Muscle layer of colon (tissue), 2 donors: ENCODE results near the gene PARD3B.

Experiments
- H3K27ac ChIP-seq: one replicate; pipeline ENCODE4 v1.7.0; 2013; ENCODE audit warnings: low read depth, mild to moderate bottlenecking, low read length, moderate library complexity
- H3K27me3 ChIP-seq, 2 donors: one replicate each; pipeline ENCODE4 v1.7.0; 2013; ENCODE audit warnings: low read length in 2 of 2, mild to moderate bottlenecking in 2 of 2; ENCODE audit not compliant: insufficient read depth in 2 of 2, control insufficient read depth in 1 of 2
- H3K36me3 ChIP-seq: one replicate; pipeline ENCODE4 v1.7.0; 2013; ENCODE audit warnings: mild to moderate bottlenecking, low read length; ENCODE audit not compliant: insufficient read depth
- H3K4me1 ChIP-seq: one replicate; pipeline ENCODE4 v1.7.0; 2013; ENCODE audit warnings: mild to moderate bottlenecking, low read length; ENCODE audit not compliant: insufficient read depth
- H3K4me3 ChIP-seq, 2 donors: one replicate each; pipeline ENCODE4 v1.7.0; 2013; ENCODE audit warnings: low read length in 2 of 2, low read depth in 1 of 2, mild to moderate bottlenecking in 1 of 2, moderate library complexity in 1 of 2
- H3K9ac ChIP-seq: one replicate; pipeline ENCODE4 v1.7.0; 2013; ENCODE audit warnings: low read length
- H3K9me3 ChIP-seq: one replicate; pipeline ENCODE4 v1.7.0; 2013; ENCODE audit warnings: mild to moderate bottlenecking, low read length
- donor health status: abdominal sarcoma.
- donor health status: Adenocarcinoma of cecum.

The PARD3B gene

GRCh38 chr2:205130111-205130829 lies 585.0 kb downstream of the PARD3B start:
- Histone ChIP-seq H3K4me1 (no peaks in the 10 kb centered on the region), H3K9me3 (no peaks in the 10 kb centered on the region), H3K36me3 (peaks cover 9% of the 10 kb centered on the region), H3K4me3 (no peak overlapping the region), H3K27ac (no peak overlapping the region), H3K27me3 (no peaks in the 10 kb centered on the region), H3K9ac (no peak overlapping the region)

GRCh38 chr2:205133544-205133943 lies 588.3 kb downstream of the PARD3B start:
- no peak overlapping the region for H3K9ac ChIP-seq
- H3K36me3 ChIP-seq = no peaks in the 10 kb centered on the region

GRCh38 chr2:205138735-205139134 lies 593.5 kb downstream of the PARD3B start:
- Histone ChIP-seq H3K4me1 (no peaks in the 10 kb centered on the region), H3K9me3 (no peaks in the 10 kb centered on the region), H3K9ac (no peak overlapping the region), H3K27me3 (no peaks in the 10 kb centered on the region), H3K4me3 (no peak overlapping the region), H3K27ac (no peak overlapping the region), H3K36me3 (no peaks in the 10 kb centered on the region)

More at GRCh38 chr2:205133544-205133943, 588.3 kb downstream of the PARD3B start:
- H3K27ac ChIP-seq = no peak overlapping the region
- no peaks in the 10 kb centered on the region for H3K4me1 ChIP-seq
- no peaks in the 10 kb centered on the region for H3K9me3 ChIP-seq
- no peaks in the 10 kb centered on the region for H3K27me3 ChIP-seq
- H3K4me3 ChIP-seq = no peak overlapping the region

GRCh38 chr2:205139822-205140463 lies 594.7 kb downstream of the PARD3B start:
- H3K27ac ChIP-seq = no peak overlapping the region
- H3K4me3 ChIP-seq = no peak overlapping the region
- no peaks in the 10 kb centered on the region for H3K36me3 ChIP-seq
- H3K9ac ChIP-seq = no peak overlapping the region
- no peaks in the 10 kb centered on the region for H3K27me3 ChIP-seq
- H3K4me1 ChIP-seq = no peaks in the 10 kb centered on the region
- no peaks in the 10 kb centered on the region for H3K9me3 ChIP-seq

GRCh38 chr2:205141381-205141780 lies 596.1 kb downstream of the PARD3B start:
- no peak overlapping the region for H3K27ac ChIP-seq
- no peaks in the 10 kb centered on the region for H3K4me1 ChIP-seq
- H3K9ac ChIP-seq = no peak overlapping the region
- no peak overlapping the region for H3K4me3 ChIP-seq
- H3K36me3 ChIP-seq = no peaks in the 10 kb centered on the region
- no peaks in the 10 kb centered on the region for H3K9me3 ChIP-seq
- no peaks in the 10 kb centered on the region for H3K27me3 ChIP-seq

- Histone ChIP-seq H3K27me3 (no peaks in the 10 kb centered on the region), H3K9me3 (no peaks in the 10 kb centered on the region), H3K4me3 (no peak overlapping the region), H3K27ac (no peak overlapping the region), H3K9ac (no peak overlapping the region), H3K4me1 (no peaks in the 10 kb centered on the region), H3K36me3 (no peaks in the 10 kb centered on the region)
These were observed 600.6 kb downstream of the PARD3B start for GRCh38 chr2:205145888-205146287.

- H3K4me1 ChIP-seq = no peaks in the 10 kb centered on the region
- H3K9ac ChIP-seq = no peak overlapping the region
- no peak overlapping the region for H3K4me3 ChIP-seq
- no peaks in the 10 kb centered on the region for H3K27me3 ChIP-seq
- H3K36me3 ChIP-seq = no peaks in the 10 kb centered on the region
- no peak overlapping the region for H3K27ac ChIP-seq
- no peaks in the 10 kb centered on the region for H3K9me3 ChIP-seq
These were observed 603.5 kb downstream of the PARD3B start for GRCh38 chr2:205148755-205149154.

- H3K27me3 ChIP-seq = no peaks in the 10 kb centered on the region
- no peak overlapping the region for H3K9ac ChIP-seq
- no peaks in the 10 kb centered on the region for H3K36me3 ChIP-seq
- no peak overlapping the region for H3K27ac ChIP-seq
- H3K9me3 ChIP-seq = no peaks in the 10 kb centered on the region
- H3K4me3 ChIP-seq = no peak overlapping the region
- peaks cover 9% of the 10 kb centered on the region for H3K4me1 ChIP-seq
These were observed 611.2 kb downstream of the PARD3B start for GRCh38 chr2:205156457-205156856.

- no peak overlapping the region for H3K27ac ChIP-seq
- H3K36me3 ChIP-seq = no peaks in the 10 kb centered on the region
- H3K4me1 ChIP-seq = peaks cover 20% of the 10 kb centered on the region
- no peaks in the 10 kb centered on the region for H3K9me3 ChIP-seq
- no peaks in the 10 kb centered on the region for H3K27me3 ChIP-seq
- H3K4me3 ChIP-seq = no peak overlapping the region
- H3K9ac ChIP-seq = no peak overlapping the region
These were observed 613.1 kb downstream of the PARD3B start for GRCh38 chr2:205158404-205158803.

GRCh38 chr2:205161156-205161839 lies 616.0 kb downstream of the PARD3B start:
- Histone ChIP-seq H3K4me3 (no peak overlapping the region), H3K27me3 (no peaks in the 10 kb centered on the region), H3K27ac (peak overlapping the region; percentile 27), H3K4me1 (peaks cover 20% of the 10 kb centered on the region), H3K9ac (no peak overlapping the region), H3K36me3 (no peaks in the 10 kb centered on the region), H3K9me3 (no peaks in the 10 kb centered on the region)

- Histone ChIP-seq H3K9me3 (no peaks in the 10 kb centered on the region), H3K27me3 (no peaks in the 10 kb centered on the region), H3K27ac (no peak overlapping the region), H3K4me1 (peaks cover 8% of the 10 kb centered on the region), H3K4me3 (no peak overlapping the region), H3K36me3 (no peaks in the 10 kb centered on the region), H3K9ac (no peak overlapping the region)
These were observed 621.5 kb downstream of the PARD3B start for GRCh38 chr2:205166745-205167144.
